CD14-positive monocyte (primary cell): ENCODE results near the gene HOXC12. TPM values are rescaled to one million over a fixed set of nuclear protein-coding genes. Genes with fewer than 3 reads are reported as not detected.
A peak's percentile ranks its signal among the peaks of the same experiment; 100 is the strongest.

ENCODE experiments used
- DNase-seq, 3 donors: peaks; one replicate each; pipeline ENCODE4 v3.0.0-alpha.2; 2011 to 2022
- H2AFZ ChIP-seq: 2 replicates; pipeline ENCODE4 v1.6.0; 2012; ENCODE audit warnings: mild to moderate bottlenecking, low read depth, low read length, inconsistent platforms; ENCODE audit not compliant: insufficient read depth, poor library complexity, severe bottlenecking
- H3K27ac ChIP-seq, 2 donors: 1 replicate in 1 of 2; 2 replicates in 1 of 2; pipeline ENCODE4 v1.5.1; 2012 to 2013; ENCODE audit warnings: low read length in 2 of 2, control low read depth in 1 of 2, inconsistent platforms in 1 of 2, low read depth in 1 of 2, mild to moderate bottlenecking in 1 of 2
- H3K27me3 ChIP-seq, 2 donors: one replicate each; pipeline versions ENCODE4 v1.6.0 to v1.6.1; 2011 to 2013; ENCODE audit warnings: low read length in 2 of 2; ENCODE audit not compliant: control insufficient read depth in 2 of 2, insufficient read depth in 2 of 2
- H3K36me3 ChIP-seq, 2 donors: replicated peaks in 1 of 2; 1 replicate in 1 of 2; 2 replicates in 1 of 2; pipeline versions ENCODE4 v1.5.1 to v1.6.1; 2012 to 2013; ENCODE audit warnings: low read length in 2 of 2, control low read depth in 1 of 2, inconsistent platforms in 1 of 2, mild to moderate bottlenecking in 1 of 2; ENCODE audit not compliant: insufficient read depth in 2 of 2, control insufficient read depth in 1 of 2
- H3K4me1 ChIP-seq, 2 donors: 1 replicate in 1 of 2; 2 replicates in 1 of 2; pipeline versions ENCODE4 v1.5.1 to v1.6.1; 2012 to 2013; ENCODE audit warnings: low read length in 2 of 2, control low read depth in 1 of 2, inconsistent platforms in 1 of 2, mild to moderate bottlenecking in 1 of 2, moderate library complexity in 1 of 2; ENCODE audit not compliant: insufficient read depth in 2 of 2, control insufficient read depth in 1 of 2
- H3K4me2 ChIP-seq: replicated peaks from 2 replicates; pipeline ENCODE3; 2012; ENCODE audit warnings: low read length, moderate library complexity, mild to moderate bottlenecking; ENCODE audit not compliant: poor library complexity, severe bottlenecking; ENCODE audit errors: extremely low read depth
- H3K4me3 ChIP-seq, 3 experiments: fragments of 200-600 bp in 1 of 3; sonication (generic) in 1 of 3; replicated peaks in 1 of 3; 1 replicate in 2 of 3; 2 replicates in 1 of 3; pipeline ENCODE4 v1.5.1; 2011 to 2013; ENCODE audit warnings: low read length in 3 of 3, mild to moderate bottlenecking in 3 of 3, control low read depth in 2 of 3, low read depth in 2 of 3, inconsistent platforms in 1 of 3, moderate library complexity in 1 of 3
- H3K79me2 ChIP-seq: 2 replicates; pipeline ENCODE4 v1.6.0; 2012; ENCODE audit warnings: mild to moderate bottlenecking, control low read depth, inconsistent platforms, low read length, moderate library complexity; ENCODE audit not compliant: insufficient read depth
- H3K9ac ChIP-seq: 2 replicates; pipeline ENCODE4 v1.6.0; 2017; ENCODE audit warnings: low read length, mild to moderate bottlenecking; ENCODE audit not compliant: insufficient read depth, poor library complexity, severe bottlenecking
- H3K9me3 ChIP-seq, 2 donors: replicated peaks in 1 of 2; 1 replicate in 1 of 2; 2 replicates in 1 of 2; pipeline versions ENCODE4 v1.5.1 to v1.6.1; 2012 to 2013; ENCODE audit warnings: low read length in 2 of 2, control low read depth in 1 of 2; ENCODE audit not compliant: control insufficient read depth in 1 of 2, insufficient read depth in 1 of 2
- H4K20me1 ChIP-seq: 2 replicates; pipeline ENCODE4 v1.6.0; 2012; ENCODE audit warnings: mild to moderate bottlenecking, low read length, control low read depth, moderate library complexity; ENCODE audit not compliant: insufficient read depth
- H3K27ac Mint-ChIP-seq, 7 donors: one replicate each; pipeline ENCODE4 v1.8.0; 2020; ENCODE audit warnings: mild to moderate bottlenecking in 7 of 7, mixed read lengths in 7 of 7, moderate library complexity in 6 of 7, inconsistent platforms in 2 of 7
- H3K27me3 Mint-ChIP-seq, 3 donors: one replicate each; pipeline ENCODE4 v1.8.0; 2021 to 2022; ENCODE audit warnings: low read depth in 3 of 3, mild to moderate bottlenecking in 3 of 3, mixed read lengths in 3 of 3, moderate library complexity in 3 of 3, inconsistent platforms in 1 of 3
- H3K36me3 Mint-ChIP-seq, 2 donors: one replicate each; pipeline ENCODE4 v1.8.0; 2020; ENCODE audit warnings: mixed read lengths in 2 of 2, inconsistent platforms in 1 of 2, mild to moderate bottlenecking in 1 of 2
- H3K4me1 Mint-ChIP-seq: one replicate; pipeline ENCODE4 v1.8.0; 2020; ENCODE audit warnings: mild to moderate bottlenecking, mixed read lengths
- H3K4me3 Mint-ChIP-seq, 2 donors: one replicate each; pipeline ENCODE4 v1.8.0; 2020; ENCODE audit warnings: mild to moderate bottlenecking in 2 of 2, mixed read lengths in 2 of 2, moderate library complexity in 1 of 2
- H3K9me3 Mint-ChIP-seq, 7 donors: one replicate each; pipeline ENCODE4 v1.8.0; 2020 to 2022; ENCODE audit warnings: mixed read lengths in 7 of 7, mild to moderate bottlenecking in 6 of 7, moderate library complexity in 6 of 7, inconsistent platforms in 2 of 7
- WGBS: methylation state at CpG from one replicate; pipeline ENCODE4 v1.1.5; 2013; ENCODE audit warnings: missing lambda C conversion rate; ENCODE audit not compliant: insufficient coverage; 5-methylcytosine and 5-hydroxymethylcytosine counted together
- intact Hi-C, 2 donors: fragments of 100-400 bp; cut with micrococcal nuclease; formaldehyde crosslinking; loops; one replicate each; pipeline versions ENCODE4 v1.15.0 to v1.15.1; 2023
- polyA plus RNA-seq, 3 donors: library from polyadenylated mRNA; depleted of rRNA in 1 of 3; unstranded in 2 of 3; stranded (reverse) in 1 of 3; fragments of 300-500 nt in 2 of 3; fragments of >200 nt in 1 of 3; fragmentation: Illumina TruSeq in 2 of 3; gene quantifications; 1 replicate in 2 of 3; 2 replicates in 1 of 3; pipeline ENCODE4 v1.2.3, GENCODE V29; 2012 to 2021
- TF ChIP-seq, protein P1 (sequence below): fragments of 200-600 bp; IDR thresholded peaks from one replicate; pipeline ENCODE4 v1.8.0; 2022; ENCODE audit warnings: antibody characterized with exemption, mild to moderate bottlenecking

Gene HOXC12
- polyA plus RNA-seq, 3 donors, result not detected

DNA sequence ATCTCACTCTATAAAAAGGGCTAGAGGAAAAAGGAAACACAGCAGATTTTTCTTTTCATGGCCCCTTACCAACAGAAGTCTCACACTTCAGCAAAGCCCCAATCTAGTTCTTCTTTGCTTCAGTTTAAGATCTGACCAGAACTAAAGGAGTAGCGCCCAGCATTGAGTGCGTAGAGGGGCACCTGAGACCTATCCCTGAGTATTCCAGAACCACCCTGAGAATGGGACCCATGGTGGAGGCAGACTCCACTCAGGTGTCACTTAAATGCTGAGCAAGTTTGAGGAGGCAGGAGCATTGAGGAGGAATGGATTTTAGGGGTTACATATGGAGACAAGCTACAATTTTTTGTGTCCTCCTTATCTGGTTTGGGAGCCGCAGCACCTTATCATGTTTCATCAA lies 16.4 kb downstream of the HOXC12 start:
- peaks cover 100% of the 10 kb centered on the region in 2 donors for H3K27me3 ChIP-seq
- WGBS, result no CpG with 5 or more reads among the region's 3 CpGs
- H3K79me2 ChIP-seq, result no peaks in the 10 kb centered on the region
- no peak overlapping the region for H3K4me3 ChIP-seq
- TF ChIP-seq, protein P1, sequence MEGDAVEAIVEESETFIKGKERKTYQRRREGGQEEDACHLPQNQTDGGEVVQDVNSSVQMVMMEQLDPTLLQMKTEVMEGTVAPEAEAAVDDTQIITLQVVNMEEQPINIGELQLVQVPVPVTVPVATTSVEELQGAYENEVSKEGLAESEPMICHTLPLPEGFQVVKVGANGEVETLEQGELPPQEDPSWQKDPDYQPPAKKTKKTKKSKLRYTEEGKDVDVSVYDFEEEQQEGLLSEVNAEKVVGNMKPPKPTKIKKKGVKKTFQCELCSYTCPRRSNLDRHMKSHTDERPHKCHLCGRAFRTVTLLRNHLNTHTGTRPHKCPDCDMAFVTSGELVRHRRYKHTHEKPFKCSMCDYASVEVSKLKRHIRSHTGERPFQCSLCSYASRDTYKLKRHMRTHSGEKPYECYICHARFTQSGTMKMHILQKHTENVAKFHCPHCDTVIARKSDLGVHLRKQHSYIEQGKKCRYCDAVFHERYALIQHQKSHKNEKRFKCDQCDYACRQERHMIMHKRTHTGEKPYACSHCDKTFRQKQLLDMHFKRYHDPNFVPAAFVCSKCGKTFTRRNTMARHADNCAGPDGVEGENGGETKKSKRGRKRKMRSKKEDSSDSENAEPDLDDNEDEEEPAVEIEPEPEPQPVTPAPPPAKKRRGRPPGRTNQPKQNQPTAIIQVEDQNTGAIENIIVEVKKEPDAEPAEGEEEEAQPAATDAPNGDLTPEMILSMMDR, result no peak
- DNase-seq, result no peak
- peaks cover 10 to 23% of the 10 kb centered on the region in 2 donors for H3K4me1 ChIP-seq
- Mint-ChIP-seq H3K9me3 (peaks cover 6 to 71% (median 45%) of the 10 kb centered on the region in 7 donors), H3K4me1 (peaks cover 36% of the 10 kb centered on the region), H3K4me3 (peak overlapping the region in 1 of 2 donors; percentile 75), H3K27me3 (peaks cover 97 to 100% (median 99%) of the 10 kb centered on the region in 3 donors), H3K36me3 (peaks cover 7 to 29% of the 10 kb centered on the region in 2 donors), H3K27ac (no peak overlapping the region)
- no peaks in the 10 kb centered on the region for H3K36me3 ChIP-seq
- intact Hi-C loops, result loop anchor here in 1 of 2 donors (10.0 kb wide), 1 partner anchor 64 kb away; the partner anchor contains the start of gene HOXC5
- peaks cover 20 to 83% of the 10 kb centered on the region in 2 donors for H3K9me3 ChIP-seq
- H3K27ac ChIP-seq, result no peak overlapping the region
- H2AFZ ChIP-seq, result no peak overlapping the region
- no peak overlapping the region for H3K4me2 ChIP-seq
- H4K20me1 ChIP-seq, result no peaks in the 10 kb centered on the region
- no peak overlapping the region for H3K9ac ChIP-seq

DNA sequence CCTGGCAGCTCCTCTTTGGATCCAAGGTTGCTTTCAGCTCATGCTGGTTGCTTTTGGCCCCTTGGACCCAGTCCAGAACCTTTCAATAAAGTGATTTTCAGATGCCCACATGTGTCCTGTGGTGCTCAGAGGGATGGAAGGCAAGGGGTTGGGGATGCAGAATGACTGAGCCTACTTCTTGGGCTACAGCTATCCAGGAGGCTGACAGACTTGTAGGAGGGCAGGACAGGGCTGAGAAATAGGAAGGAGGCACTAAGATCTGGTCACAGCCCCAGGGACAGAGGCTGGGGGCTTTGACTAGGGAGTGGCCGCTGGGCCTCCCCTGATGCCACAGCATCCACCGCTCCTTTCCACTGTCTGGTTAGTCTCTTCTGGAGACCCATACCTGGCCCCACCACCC lies 17.0 kb downstream of the HOXC12 start:
- WGBS, result 33% methylated on average over 2 of the region's 2 CpGs
- Mint-ChIP-seq H3K27me3 (peaks cover 97 to 100% (median 99%) of the 10 kb centered on the region in 3 donors), H3K4me1 (peaks cover 30% of the 10 kb centered on the region), H3K4me3 (peak overlapping the region in 1 of 2 donors; percentile 76), H3K9me3 (peaks cover 6 to 70% (median 47%) of the 10 kb centered on the region in 7 donors), H3K27ac (no peak overlapping the region), H3K36me3 (peaks cover 7 to 26% of the 10 kb centered on the region in 2 donors)
- TF ChIP-seq, protein P1, result no peak
- no peaks in the 10 kb centered on the region for H3K36me3 ChIP-seq
- no peak overlapping the region for H3K9ac ChIP-seq
- H3K9me3 ChIP-seq, result peaks cover 22 to 83% of the 10 kb centered on the region in 2 donors
- H3K27me3 ChIP-seq, result peaks cover 100% of the 10 kb centered on the region in 2 donors
- H3K27ac ChIP-seq, result no peak overlapping the region
- H2AFZ ChIP-seq, result no peak overlapping the region
- no peak overlapping the region for H3K4me2 ChIP-seq
- no peak overlapping the region for H3K4me3 ChIP-seq
- intact Hi-C loops, result loop anchor here in 1 of 2 donors (10.0 kb wide), 1 partner anchor 63 kb away; the partner anchor contains the start of gene HOXC5
- no peaks in the 10 kb centered on the region for H3K79me2 ChIP-seq
- DNase-seq, result no peak
- no peaks in the 10 kb centered on the region for H4K20me1 ChIP-seq
- peaks cover 10 to 23% of the 10 kb centered on the region in 2 donors for H3K4me1 ChIP-seq
